GM12801 (cell line): ENCODE results near the gene C5orf52.

ENCODE experiments used
- CTCF ChIP-seq: IDR thresholded peaks from one replicate; pipeline ENCODE4 v1.5.1; 2011; ENCODE audit warnings: control low read depth; ENCODE audit not compliant: insufficient read length; ENCODE audit errors: extremely low read depth

C5orf52 gene

DNA sequence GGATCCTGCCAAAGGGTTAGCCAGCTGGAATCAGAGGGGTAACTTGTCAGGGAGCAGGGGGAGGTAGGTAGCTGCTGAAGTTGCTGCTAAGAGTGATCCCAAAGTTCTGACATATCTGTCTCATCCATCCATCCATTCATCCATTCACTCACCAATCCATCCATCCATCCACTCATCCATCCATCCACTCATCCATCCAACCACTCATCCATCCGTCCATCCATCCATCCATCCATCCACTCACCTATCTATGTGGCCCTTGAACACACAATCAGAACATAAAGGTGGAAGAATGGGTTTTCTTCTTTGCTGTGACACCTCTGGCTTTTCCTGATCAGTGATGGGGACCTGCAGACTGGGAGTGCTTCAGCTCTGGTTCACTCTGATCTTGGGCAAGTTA lies 3.0 kb upstream of the C5orf52 start:
- TF ChIP-seq CTCF = no peak

- no peak for TF ChIP-seq CTCF
These were observed 1.6 kb upstream of the C5orf52 start for GRCh38 chr5:157669701-157670097.

DNA sequence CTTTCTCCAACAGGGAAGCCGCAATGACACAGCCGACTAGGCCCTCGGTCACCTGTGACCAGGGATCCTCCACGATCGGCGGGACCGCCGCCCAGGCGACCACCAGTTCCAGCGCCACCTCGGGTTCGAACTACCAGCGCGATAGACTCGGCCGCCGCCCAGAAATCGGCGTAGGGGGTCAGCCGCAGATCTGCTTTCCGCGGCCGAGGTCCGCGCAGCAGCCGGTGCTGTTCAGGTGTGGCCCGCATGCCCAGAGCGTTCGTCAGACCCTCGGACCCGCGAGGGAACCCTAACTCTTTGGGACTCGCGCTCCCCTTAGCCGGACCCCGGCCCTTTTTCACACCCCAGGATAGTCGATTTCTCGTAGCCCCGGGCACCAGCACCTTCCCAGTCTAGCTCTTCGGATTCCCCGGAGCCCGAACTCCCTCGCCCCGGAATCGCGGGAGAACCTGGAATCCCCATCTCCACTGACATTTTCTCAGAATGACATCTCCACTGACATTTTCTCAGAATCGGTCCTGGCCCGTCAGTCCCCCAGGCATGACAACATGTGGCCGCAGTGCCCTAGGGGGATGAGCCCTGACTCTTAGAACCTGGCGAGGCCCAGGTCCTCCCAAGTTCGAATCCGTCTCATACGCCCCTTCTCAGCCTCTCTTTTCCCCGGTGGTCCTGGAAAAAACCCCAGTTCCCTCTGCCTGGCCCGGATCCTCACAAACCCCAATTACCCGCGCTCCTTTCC lies 428 bp downstream of the C5orf52 start:
- no peak for TF ChIP-seq CTCF

DNA sequence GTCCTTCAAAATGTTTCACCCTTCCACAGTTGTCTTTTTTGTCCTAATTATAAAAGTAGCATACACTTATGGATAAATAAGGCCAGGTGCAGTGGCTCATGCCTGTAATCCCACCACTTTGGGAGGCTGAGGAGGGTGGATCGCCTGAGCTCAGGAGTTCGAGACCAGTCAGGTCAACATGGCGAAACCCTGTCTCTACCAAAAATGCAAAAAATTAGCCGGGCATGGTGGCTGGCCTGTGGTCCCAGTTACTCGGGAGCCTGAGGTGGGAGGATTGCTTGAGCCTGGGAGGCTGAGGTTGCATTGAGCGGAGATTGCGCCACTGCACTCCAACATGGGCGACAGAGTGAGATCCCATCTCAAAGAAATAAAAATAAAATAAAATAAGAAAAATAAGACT lies 1.6 kb downstream of the C5orf52 start:
- TF ChIP-seq CTCF = no peak

GRCh38 chr5:157677931-157678330 lies 6.6 kb downstream of the C5orf52 start:
- no peak for TF ChIP-seq CTCF

- no peak for TF ChIP-seq CTCF
These were observed 8.5 kb downstream of the C5orf52 start for GRCh38 chr5:157679801-157680200.

DNA sequence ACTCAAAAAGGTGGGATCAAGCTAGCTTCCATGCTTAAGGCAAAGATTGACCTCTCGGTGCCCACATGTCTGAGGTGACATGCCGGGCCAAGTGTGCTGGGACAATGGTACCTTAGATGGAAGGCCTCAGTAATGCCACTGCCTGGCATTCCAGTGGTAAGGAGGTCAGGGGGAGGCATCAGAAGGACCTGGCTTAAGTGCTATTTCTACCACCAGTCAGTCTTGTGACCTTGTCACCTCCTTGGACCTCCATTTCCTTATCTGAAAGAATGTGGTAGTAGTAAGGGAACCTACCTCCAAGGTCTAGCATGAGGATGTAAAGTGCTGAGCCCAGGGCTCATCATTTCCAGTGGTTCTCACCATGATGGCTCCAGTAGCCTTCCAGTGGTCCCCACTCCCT lies 8.9 kb downstream of the C5orf52 start:
- no peak for TF ChIP-seq CTCF
